Measurements from ENCODE around the gene NDUFAF3. TPM values are rescaled to one million over a fixed set of nuclear protein-coding genes. Genes with fewer than 3 reads are reported as not detected.

Gene NDUFAF3
- total and polyA plus RNA-seq, 2 of the 4 experiments (the other 2 are of a cell fraction): 26.5 to 112 TPM

DNA sequence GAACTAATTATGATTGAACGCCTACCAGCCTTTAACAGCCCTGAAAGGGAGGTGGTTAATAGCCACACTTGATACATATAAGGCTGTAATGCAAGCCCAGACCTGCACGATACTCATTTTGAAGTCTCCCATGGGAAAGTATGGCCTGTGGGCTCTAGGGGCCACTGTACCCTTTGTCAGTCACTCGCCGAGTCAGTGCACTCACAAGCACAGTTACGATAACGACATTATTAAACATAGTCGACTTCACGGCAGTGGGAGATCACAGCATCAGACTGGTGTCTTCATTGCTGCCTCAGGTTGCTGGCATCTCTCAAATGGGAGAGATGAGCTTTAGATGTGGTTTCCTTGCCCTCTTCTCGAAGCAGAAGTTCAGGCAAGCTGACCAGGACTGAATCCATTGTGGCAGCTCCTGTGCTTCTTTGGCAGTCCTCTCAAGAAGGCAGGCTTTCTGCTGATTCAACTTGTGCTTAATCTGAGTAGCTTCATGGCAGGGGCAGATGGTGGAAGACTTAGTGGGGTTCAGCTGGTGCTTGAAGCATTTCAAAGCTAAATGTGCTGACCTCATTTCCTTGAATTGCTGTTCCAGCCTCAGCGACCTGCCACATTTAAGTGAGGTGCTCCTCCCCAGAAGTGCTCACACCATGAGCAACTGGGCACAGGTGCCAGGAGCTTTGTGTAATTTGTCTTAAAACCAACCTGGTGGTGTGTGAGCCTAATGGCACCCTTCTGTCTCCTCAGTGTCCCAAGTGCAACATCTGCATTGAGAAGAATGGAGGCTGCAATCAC, 47.7 kb upstream of the NDUFAF3 start:
- H3K23ac ChIP-seq (ENCODE audit: low read depth, low read length): no peak overlapping the region
- peaks cover 6% of the 10 kb centered on the region; the same call in 1 of the 2 replicates for H3K9me1 ChIP-seq (ENCODE audit: insufficient read depth, low read length)
- no TSS peak for BruUV-seq (replicated peaks)
- H4K5ac ChIP-seq (ENCODE audit: low read depth, low read length): no peak overlapping the region
- dilution Hi-C loops (cut with HindIII; ENCODE audit: low sequenced_read_pairs, unreplicated experiment): no loop called here
- H3K18ac ChIP-seq (ENCODE audit: low read depth, low read length): no peak overlapping the region
- H3K4me1 ChIP-seq (ENCODE audit: control insufficient read depth, insufficient read depth, low read length): no peaks in the 10 kb centered on the region
- H3K79me1 ChIP-seq (ENCODE audit: low read depth in 1 of 2, low read length in 2 of 2): peaks cover 7 to 16% of the 10 kb centered on the region in 2 experiments; a peak in 1 of 4 replicates
- H3K27me3 ChIP-seq (ENCODE audit: control insufficient read depth, insufficient read depth, low read length): no peaks in the 10 kb centered on the region
- no peak overlapping the region for H2BK120ac ChIP-seq (ENCODE audit: low read depth, low read length)
- in situ Hi-C loops (cut with MboI; ENCODE audit: low sequenced_read_pairs): no loop called here
- H3K9ac ChIP-seq (ENCODE audit: low read depth, low read length): no peak overlapping the region
- H2BK5ac ChIP-seq (ENCODE audit: low read depth, low read length, poor library complexity, severe bottlenecking): no peak overlapping the region
- intact Hi-C loops (cut with micrococcal nuclease): no loop called here
- WGBS, 2 experiments (ENCODE audit: extremely low coverage in 2 of 2, insufficient read length in 1 of 2): 90% methylated on average over 4 of the region's 10 CpGs; no CpG with 5 or more reads in 1 of the 2 experiments
- no peak overlapping the region for H3K4me3 ChIP-seq (ENCODE audit: insufficient read depth, low read depth, low read length)
- no peaks in the 10 kb centered on the region for H4K20me1 ChIP-seq (ENCODE audit: insufficient read depth, low read length)
- H2AK5ac ChIP-seq (ENCODE audit: low read depth, low read length): no peak overlapping the region
- no peak overlapping the region for H3K4me2 ChIP-seq (ENCODE audit: low read depth, low read length)
- H2AK9ac ChIP-seq (replicated peaks; ENCODE audit: low read depth, low read length, poor library complexity): no peak overlapping the region
- POLR2A ChIA-PET (ENCODE audit: unreplicated experiment): interaction anchor here (0.6 to 0.8 kb wide), 2 partner anchors 35 to 36 kb away, joined by 3 to 6 read pairs; no protein-coding TSS in a partner anchor
- DNase-seq (no peak), ATAC-seq (ENCODE audit: low read depth) (no peak)
- no peak overlapping the region for H4K91ac ChIP-seq (ENCODE audit: insufficient read depth, low read depth, low read length)
- no peak overlapping the region for H2BK20ac ChIP-seq (ENCODE audit: low read depth, low read length)
- CTCF ChIA-PET: interaction anchor here (0.7 kb wide), 1 partner anchor 9 kb away, joined by 3 read pairs; no protein-coding TSS in a partner anchor
- H2AFZ ChIP-seq (replicated peaks; ENCODE audit: low read length, poor library complexity): no peak overlapping the region
- H4K8ac ChIP-seq (ENCODE audit: low read depth in 2 of 2, low read length in 2 of 2): no peak overlapping the region
- H3K27ac ChIP-seq (ENCODE audit: insufficient read depth, low read length): no peak overlapping the region
- H3K9me3 ChIP-seq (ENCODE audit: control insufficient read depth, insufficient read depth, low read length): no peaks in the 10 kb centered on the region
- no peak overlapping the region for H3K56ac ChIP-seq (ENCODE audit: extremely low read depth, insufficient read depth, low read length)
- peaks cover 68% of the 10 kb centered on the region for H3K36me3 ChIP-seq (ENCODE audit: control insufficient read depth, insufficient read depth, low read length)
- H2BK15ac ChIP-seq (ENCODE audit: low read depth, low read length): no peak overlapping the region
- H3K4ac ChIP-seq (ENCODE audit: low read depth, low read length): no peak overlapping the region
- H3K14ac ChIP-seq (replicated peaks; ENCODE audit: low read depth, low read length): no peak overlapping the region
- TF ChIP-seq BHLHE40 (IDR thresholded peaks at IDR 0.05; ENCODE audit: low read depth, low read length) (no peak), MXI1 (IDR thresholded peaks at IDR 0.05; ENCODE audit: borderline replicate concordance, low read depth, low read length) (no peak), SMC3 (IDR thresholded peaks at IDR 0.05; ENCODE audit: low read depth, low read length) (no peak), RCOR1 (IDR thresholded peaks at IDR 0.05; ENCODE audit: insufficient replicate concordance, low read length) (no peak), POLR2A (IDR thresholded peaks at IDR 0.05; ENCODE audit: low read depth, low read length) (no peak), MAFK (IDR thresholded peaks at IDR 0.05; ENCODE audit: low read depth, low read length) (no peak), CHD1 (IDR thresholded peaks at IDR 0.05; ENCODE audit: low read depth, low read length) (no peak), MAZ (IDR thresholded peaks at IDR 0.05; ENCODE audit: borderline replicate concordance, low read depth, low read length) (no peak), RFX5 (IDR thresholded peaks at IDR 0.05; ENCODE audit: low read depth, low read length) (no peak), RAD21 (IDR thresholded peaks at IDR 0.05; ENCODE audit: low read length) (no peak), NFE2L2 (IDR thresholded peaks at IDR 0.05; ENCODE audit: low read depth, low read length) (no peak), CEBPB (IDR thresholded peaks at IDR 0.05; ENCODE audit: low read depth, low read length) (no peak)
- TF ChIP-seq, protein P1, sequence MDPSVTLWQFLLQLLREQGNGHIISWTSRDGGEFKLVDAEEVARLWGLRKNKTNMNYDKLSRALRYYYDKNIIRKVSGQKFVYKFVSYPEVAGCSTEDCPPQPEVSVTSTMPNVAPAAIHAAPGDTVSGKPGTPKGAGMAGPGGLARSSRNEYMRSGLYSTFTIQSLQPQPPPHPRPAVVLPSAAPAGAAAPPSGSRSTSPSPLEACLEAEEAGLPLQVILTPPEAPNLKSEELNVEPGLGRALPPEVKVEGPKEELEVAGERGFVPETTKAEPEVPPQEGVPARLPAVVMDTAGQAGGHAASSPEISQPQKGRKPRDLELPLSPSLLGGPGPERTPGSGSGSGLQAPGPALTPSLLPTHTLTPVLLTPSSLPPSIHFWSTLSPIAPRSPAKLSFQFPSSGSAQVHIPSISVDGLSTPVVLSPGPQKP (IDR thresholded peaks at IDR 0.05; ENCODE audit: borderline replicate concordance, low read depth, low read length): no peak
- TF ChIP-seq, protein P2, sequence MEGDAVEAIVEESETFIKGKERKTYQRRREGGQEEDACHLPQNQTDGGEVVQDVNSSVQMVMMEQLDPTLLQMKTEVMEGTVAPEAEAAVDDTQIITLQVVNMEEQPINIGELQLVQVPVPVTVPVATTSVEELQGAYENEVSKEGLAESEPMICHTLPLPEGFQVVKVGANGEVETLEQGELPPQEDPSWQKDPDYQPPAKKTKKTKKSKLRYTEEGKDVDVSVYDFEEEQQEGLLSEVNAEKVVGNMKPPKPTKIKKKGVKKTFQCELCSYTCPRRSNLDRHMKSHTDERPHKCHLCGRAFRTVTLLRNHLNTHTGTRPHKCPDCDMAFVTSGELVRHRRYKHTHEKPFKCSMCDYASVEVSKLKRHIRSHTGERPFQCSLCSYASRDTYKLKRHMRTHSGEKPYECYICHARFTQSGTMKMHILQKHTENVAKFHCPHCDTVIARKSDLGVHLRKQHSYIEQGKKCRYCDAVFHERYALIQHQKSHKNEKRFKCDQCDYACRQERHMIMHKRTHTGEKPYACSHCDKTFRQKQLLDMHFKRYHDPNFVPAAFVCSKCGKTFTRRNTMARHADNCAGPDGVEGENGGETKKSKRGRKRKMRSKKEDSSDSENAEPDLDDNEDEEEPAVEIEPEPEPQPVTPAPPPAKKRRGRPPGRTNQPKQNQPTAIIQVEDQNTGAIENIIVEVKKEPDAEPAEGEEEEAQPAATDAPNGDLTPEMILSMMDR (conservative IDR thresholded peaks at IDR 0.05; ENCODE audit: low read depth, low read length): no peak
- TF ChIP-seq, protein P3, sequence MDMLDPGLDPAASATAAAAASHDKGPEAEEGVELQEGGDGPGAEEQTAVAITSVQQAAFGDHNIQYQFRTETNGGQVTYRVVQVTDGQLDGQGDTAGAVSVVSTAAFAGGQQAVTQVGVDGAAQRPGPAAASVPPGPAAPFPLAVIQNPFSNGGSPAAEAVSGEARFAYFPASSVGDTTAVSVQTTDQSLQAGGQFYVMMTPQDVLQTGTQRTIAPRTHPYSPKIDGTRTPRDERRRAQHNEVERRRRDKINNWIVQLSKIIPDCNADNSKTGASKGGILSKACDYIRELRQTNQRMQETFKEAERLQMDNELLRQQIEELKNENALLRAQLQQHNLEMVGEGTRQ (IDR thresholded peaks at IDR 0.05; ENCODE audit: low read depth, low read length): no peak

Measured in IMR-90 (cell line).